GM13976 (cell line): ENCODE results near the gene SOCS3.
A peak's percentile ranks its signal among the peaks of the same experiment; 100 is the strongest.

Source experiments
- DNase-seq: peaks from one replicate; pipeline ENCODE4 v3.0.0; 2012; ENCODE audit warnings: low spot score
- CTCF ChIP-seq: IDR thresholded peaks from 2 replicates; pipeline ENCODE4 v1.5.1; 2012; ENCODE audit warnings: borderline replicate concordance, mild to moderate bottlenecking; ENCODE audit not compliant: insufficient read depth; ENCODE audit errors: extremely low read depth, missing control alignments, control extremely low read depth
- in situ Hi-C: fragments of 300-500 bp; cut with MboI; formaldehyde crosslinking; loops from one replicate; pipeline ENCODE4 v1.12.0; 2022; ENCODE audit warnings: low sequenced_read_pairs, mixed read lengths, inconsistent platforms; ENCODE audit not compliant: unreplicated experiment

Gene SOCS3

GRCh38 chr17:78364436-78365281 lies 4.8 kb upstream of the SOCS3 start:
- DNase-seq = no peak
- TF ChIP-seq CTCF = no peak
- in situ Hi-C loops = no loop called here

- no peak for DNase-seq
- in situ Hi-C loops = no loop called here
- TF ChIP-seq CTCF = no peak
These were observed 2.8 kb upstream of the SOCS3 start for GRCh38 chr17:78362671-78363070.

- TF ChIP-seq CTCF = no peak
- in situ Hi-C loops = no loop called here
- DNase-seq = no peak
These were observed 2.4 kb upstream of the SOCS3 start for GRCh38 chr17:78362232-78362631.

GRCh38 chr17:78361225-78361701 lies 1.4 kb upstream of the SOCS3 start:
- in situ Hi-C loops = no loop called here
- TF ChIP-seq CTCF = no peak
- no peak for DNase-seq

GRCh38 chr17:78360371-78361224 lies 721 bp upstream of the SOCS3 start:
- peak; percentile 82 for TF ChIP-seq CTCF
- in situ Hi-C loops = no loop called here
- peak; percentile 93 for DNase-seq

GRCh38 chr17:78359321-78359996 lies 418 bp downstream of the SOCS3 start:
- DNase-seq = no peak
- in situ Hi-C loops = no loop called here
- TF ChIP-seq CTCF = no peak
